CD4-positive, alpha-beta T cell treated with Interferon alpha-2 for 1 hour (primary cell): Measurements from ENCODE around the gene MAP3K19.
A peak's percentile ranks its signal among the peaks of the same experiment; 100 is the strongest.

Source experiments
- DNase-seq, 2 donors: peaks; one replicate each; pipeline ENCODE4 v3.0.0-alpha.2; 2020 to 2022

MAP3K19 gene

GRCh38 chr2:134919341-134920210 is 127.7 kb downstream of the MAP3K19 start:
- DNase-seq: peak; percentile 22 to 53

GRCh38 chr2:134918526-134919340 is 128.5 kb downstream of the MAP3K19 start, which contains the start of gene CCNT2:
Gene CCNT2, plus strand, starts transcription at chr2:134918822. Its CDS starts 33 bp downstream, at chr2:134918855.
- peak; percentile 100 for DNase-seq

- peak in 1 of 2 donors; percentile 90 for DNase-seq
These were observed 129.2 kb downstream of the MAP3K19 start for GRCh38 chr2:134917888-134918525.

- DNase-seq: no peak
These were observed 129.8 kb downstream of the MAP3K19 start for GRCh38 chr2:134917360-134917865.
